Adrenal gland (tissue), 12 donors: Measurements from ENCODE around the gene ERRFI1. TPM values are rescaled to one million over a fixed set of nuclear protein-coding genes. Genes with fewer than 3 reads are reported as not detected.

Experiments used
- DNase-seq, 7 donors: peaks; one replicate each; pipeline ENCODE4 v3.0.0-alpha.2; 2019 to 2020
- H3K27ac ChIP-seq, 5 donors: fragments of 200-600 bp; sonication (generic) in 4 of 5; 1 replicate in 3 of 5; 2 replicates in 2 of 5; pipeline versions ENCODE4 v1.5.1 to v1.8.0; 2016 to 2020; ENCODE audit warnings: mild to moderate bottlenecking in 1 of 5
- H3K27me3 ChIP-seq: fragments of 200-600 bp; 2 replicates; pipeline ENCODE4 v1.8.0; 2021
- H3K36me3 ChIP-seq, 2 donors: fragments of 200-600 bp; replicated peaks in 1 of 2; 1 replicate in 1 of 2; 2 replicates in 1 of 2; pipeline versions ENCODE4 v1.5.1 to v1.8.0; 2018 to 2022
- H3K4me1 ChIP-seq, 2 donors: fragments of 200-600 bp; replicated peaks in 1 of 2; 1 replicate in 1 of 2; 2 replicates in 1 of 2; pipeline versions ENCODE4 v1.5.1 to v1.8.0; 2018 to 2021
- H3K4me3 ChIP-seq, 4 donors: fragments of 200-600 bp; sonication (generic) in 3 of 4; one replicate each; pipeline ENCODE4 v1.5.1; 2016 to 2018
- H3K9me3 ChIP-seq, 3 donors: fragments of 200-600 bp; sonication (generic) in 1 of 3; replicated peaks in 1 of 3; 1 replicate in 2 of 3; 2 replicates in 1 of 3; pipeline versions ENCODE4 v1.5.1 to v1.8.0; 2016 to 2021
- POLR2A ChIP-seq, 2 donors: fragments of 450-650 bp; IDR thresholded peaks; one replicate each; pipeline ENCODE4 v1.6.1; 2017; ENCODE audit warnings: antibody characterized with exemption in 2 of 2, mild to moderate bottlenecking in 2 of 2, moderate library complexity in 1 of 2
- WGBS, 4 donors: extraction: QIAGEN DNeasy Blood & Tissue Kit in 2 of 4; methylation state at CpG; one replicate each; pipeline versions ENCODE4 v1.1.5 to v1.1.7; 2013 to 2017; 5-methylcytosine and 5-hydroxymethylcytosine counted together
- intact Hi-C, 2 donors: fragments of 100-400 bp; cut with DNase I; formaldehyde crosslinking; loops; one replicate each; pipeline versions ENCODE4 v1.14.1 to v1.15.0; 2022 to 2023
- polyA plus RNA-seq, 3 donors: library from polyadenylated mRNA; stranded (reverse); fragments of 200-250 nt in 2 of 3; fragments of 350-450 nt in 1 of 3; fragmentation: Illumina TruSeq in 1 of 3; extraction: RNeasy Lipid Tissue Mini Kit (QIAGEN cat#74804) in 1 of 3; gene quantifications; one replicate each; pipeline ENCODE4 v1.2.3, GENCODE V29; 2013 to 2014
- total RNA-seq, 9 donors: library from RNA; depleted of rRNA in 4 of 9; stranded (reverse); fragments of >200 nt in 4 of 9; fragments of 120-200 nt in 1 of 9; fragmentation: NEBNext Ultra II Directional in 1 of 9; extraction: Animal tissue kit (Norgen Biotek cat#: 25700) in 1 of 9; gene quantifications; one replicate each; pipeline versions ENCODE4 v1.1.0 to v1.2.4, GENCODE V29; 2013 to 2023
- TF ChIP-seq, protein P1 (sequence below), 6 experiments: fragments of 450-650 bp in 4 of 6; fragments of 200-600 bp in 2 of 6; sonication (generic) in 1 of 6; IDR thresholded peaks; 1 replicate in 5 of 6; 2 replicates in 1 of 6; pipeline versions ENCODE4 v1.5.1 to v1.8.0; 2016 to 2021; ENCODE audit warnings: antibody characterized with exemption in 6 of 6, mild to moderate bottlenecking in 2 of 6, moderate library complexity in 1 of 6
- donor health status: healthy with polysubstance abuse.
- donor health status: Bipolar disorder and iron deficiency.
- donor health status: DM: yes; HTN: yes; CAD: no.
- donor health status: DM: no; HTN: no; CAD: no.
- donor health status: DM: no; HTN: no; CAD: no.
- donor health status: DM: yes; HTN: yes; CAD: no.

ERRFI1 gene
- total and polyA plus RNA-seq, 12 donors = 14.4 to 71.5 (median 25.7) TPM

DNA sequence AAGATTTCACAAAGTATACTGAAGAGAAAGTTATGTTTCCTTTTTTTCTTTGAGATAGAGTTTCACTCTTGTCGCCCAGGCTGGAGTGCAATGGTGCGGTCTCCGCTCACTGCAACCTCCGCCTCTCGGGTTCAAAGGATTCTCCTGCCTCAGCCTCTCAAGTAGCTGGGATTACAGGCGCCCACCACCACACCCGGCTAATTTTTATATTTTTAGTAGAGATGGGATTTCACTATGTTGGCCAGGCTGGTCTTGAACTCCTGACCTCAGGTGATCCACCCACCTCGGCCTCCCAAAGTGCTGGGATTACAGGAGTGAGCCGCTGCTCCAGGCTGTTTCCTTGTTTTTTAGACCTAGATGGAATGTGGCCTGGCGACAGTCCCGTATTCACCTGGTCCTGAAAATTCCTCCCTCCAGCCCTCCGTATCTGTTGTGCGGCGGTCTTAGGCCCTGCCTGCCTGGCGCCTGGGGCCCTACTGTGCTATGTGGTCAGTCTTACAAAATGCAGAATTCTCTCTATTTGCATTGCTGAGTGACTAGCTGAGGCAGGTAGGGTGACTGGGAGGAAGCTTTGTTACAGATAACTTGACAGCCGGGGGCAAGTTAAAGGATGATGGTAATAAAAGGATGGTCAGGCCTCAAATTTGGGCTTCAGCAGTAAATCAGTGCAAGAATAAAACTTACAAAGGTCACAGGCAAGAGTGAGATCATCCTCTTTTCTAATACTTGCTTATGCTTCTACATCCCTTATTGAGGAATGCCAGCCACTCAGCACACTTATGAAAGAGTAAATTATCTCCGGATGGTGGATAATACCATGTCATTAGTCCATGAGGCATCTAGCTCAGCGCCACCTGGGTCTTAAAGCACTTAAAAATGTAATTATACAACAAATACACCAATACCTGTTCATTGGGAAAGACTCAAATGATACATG lies 34.3 kb downstream of the ERRFI1 start:
- Histone ChIP-seq H3K27ac (no peak overlapping the region), H3K4me1 (no peaks in the 10 kb centered on the region), H3K27me3 (no peaks in the 10 kb centered on the region), H3K9me3 (no peaks in the 10 kb centered on the region), H3K36me3 (no peaks in the 10 kb centered on the region), H3K4me3 (no peak overlapping the region)
- 89 to 95% (median 93%) methylated on average over 18 of the region's 18 CpGs for WGBS, 4 donors
- TF ChIP-seq, protein P1, sequence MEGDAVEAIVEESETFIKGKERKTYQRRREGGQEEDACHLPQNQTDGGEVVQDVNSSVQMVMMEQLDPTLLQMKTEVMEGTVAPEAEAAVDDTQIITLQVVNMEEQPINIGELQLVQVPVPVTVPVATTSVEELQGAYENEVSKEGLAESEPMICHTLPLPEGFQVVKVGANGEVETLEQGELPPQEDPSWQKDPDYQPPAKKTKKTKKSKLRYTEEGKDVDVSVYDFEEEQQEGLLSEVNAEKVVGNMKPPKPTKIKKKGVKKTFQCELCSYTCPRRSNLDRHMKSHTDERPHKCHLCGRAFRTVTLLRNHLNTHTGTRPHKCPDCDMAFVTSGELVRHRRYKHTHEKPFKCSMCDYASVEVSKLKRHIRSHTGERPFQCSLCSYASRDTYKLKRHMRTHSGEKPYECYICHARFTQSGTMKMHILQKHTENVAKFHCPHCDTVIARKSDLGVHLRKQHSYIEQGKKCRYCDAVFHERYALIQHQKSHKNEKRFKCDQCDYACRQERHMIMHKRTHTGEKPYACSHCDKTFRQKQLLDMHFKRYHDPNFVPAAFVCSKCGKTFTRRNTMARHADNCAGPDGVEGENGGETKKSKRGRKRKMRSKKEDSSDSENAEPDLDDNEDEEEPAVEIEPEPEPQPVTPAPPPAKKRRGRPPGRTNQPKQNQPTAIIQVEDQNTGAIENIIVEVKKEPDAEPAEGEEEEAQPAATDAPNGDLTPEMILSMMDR (IDR thresholded peaks at IDR 0.05) = no peak
- TF ChIP-seq POLR2A (IDR thresholded peaks at IDR 0.05) = no peak
- intact Hi-C loops = no loop called here
- DNase-seq = no peak

DNA sequence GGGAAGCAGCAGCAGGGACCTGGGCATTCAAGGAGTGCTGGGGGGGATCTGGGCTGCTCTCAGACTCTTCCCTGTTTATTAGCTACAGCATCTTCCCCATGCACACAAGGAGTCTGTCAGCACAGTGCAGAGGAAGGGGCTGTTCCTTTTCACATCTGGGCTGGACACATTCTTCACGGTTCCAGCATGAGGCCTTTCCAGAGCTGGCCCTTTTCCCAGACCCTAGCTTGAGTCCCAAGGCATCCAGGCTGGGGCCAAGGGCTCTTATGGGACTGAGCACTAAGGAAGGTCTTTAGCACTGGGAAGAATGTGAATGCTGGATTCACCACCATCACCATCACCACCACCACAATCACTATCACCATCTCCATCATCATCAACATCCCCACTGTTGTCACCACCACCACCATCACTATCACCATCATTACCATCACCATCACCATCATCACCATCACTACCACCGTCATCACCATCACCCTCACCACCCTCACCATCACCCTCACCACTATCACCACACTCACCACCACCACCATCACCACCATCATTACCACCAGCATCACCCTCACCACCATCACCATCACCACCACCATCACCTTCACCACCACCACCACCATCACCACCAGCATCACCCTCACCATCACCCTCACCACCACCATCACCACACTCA lies 36.2 kb downstream of the ERRFI1 start:
- Histone ChIP-seq H3K27me3 (no peaks in the 10 kb centered on the region), H3K27ac (no peak overlapping the region), H3K4me1 (no peaks in the 10 kb centered on the region), H3K36me3 (peaks cover 0 to 13% of the 10 kb centered on the region in 2 donors), H3K9me3 (no peaks in the 10 kb centered on the region), H3K4me3 (no peak overlapping the region)
- intact Hi-C loops = no loop called here
- TF ChIP-seq, protein P1 (IDR thresholded peaks at IDR 0.05) = no peak
- no peak for TF ChIP-seq POLR2A (IDR thresholded peaks at IDR 0.05)
- no peak for DNase-seq
- 67 to 95% (median 70%) methylated on average over 1 to 2 of the region's 2 CpGs for WGBS, 4 donors

DNA sequence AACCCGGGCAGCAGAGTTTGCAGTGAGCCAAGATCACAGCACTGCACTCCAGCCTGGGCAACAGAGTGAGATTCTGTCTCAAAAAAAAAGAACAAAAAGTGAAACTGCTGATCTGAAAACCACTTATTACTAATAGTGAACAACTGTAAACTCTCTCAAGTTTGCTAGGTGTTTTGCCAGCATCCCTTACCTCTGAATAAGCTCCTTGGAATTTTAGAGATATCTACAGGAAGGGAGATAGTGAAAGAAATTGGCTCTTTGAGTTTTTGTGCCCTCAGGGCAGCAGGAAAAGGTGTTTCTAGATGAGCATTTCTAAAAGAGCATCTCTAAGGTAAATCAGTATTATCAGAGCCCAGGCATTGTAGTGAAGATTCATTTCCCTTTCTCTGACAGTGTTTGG lies 37.5 kb downstream of the ERRFI1 start:
- H3K4me1 ChIP-seq = peaks cover under 1 to 2% of the 10 kb centered on the region in 2 donors
- H3K36me3 ChIP-seq = peaks cover 0 to 23% of the 10 kb centered on the region in 2 donors
- no peak overlapping the region for H3K27ac ChIP-seq
- DNase-seq = no peak
- intact Hi-C loops = no loop called here
- no peak overlapping the region for H3K4me3 ChIP-seq
- TF ChIP-seq POLR2A (IDR thresholded peaks at IDR 0.05) = no peak
- TF ChIP-seq, protein P1 (IDR thresholded peaks at IDR 0.05) = no peak
- WGBS, 4 donors = 82 to 95% (median 92%) methylated on average over 1 of the region's 1 CpG
- no peaks in the 10 kb centered on the region for H3K27me3 ChIP-seq
- H3K9me3 ChIP-seq = no peaks in the 10 kb centered on the region

DNA sequence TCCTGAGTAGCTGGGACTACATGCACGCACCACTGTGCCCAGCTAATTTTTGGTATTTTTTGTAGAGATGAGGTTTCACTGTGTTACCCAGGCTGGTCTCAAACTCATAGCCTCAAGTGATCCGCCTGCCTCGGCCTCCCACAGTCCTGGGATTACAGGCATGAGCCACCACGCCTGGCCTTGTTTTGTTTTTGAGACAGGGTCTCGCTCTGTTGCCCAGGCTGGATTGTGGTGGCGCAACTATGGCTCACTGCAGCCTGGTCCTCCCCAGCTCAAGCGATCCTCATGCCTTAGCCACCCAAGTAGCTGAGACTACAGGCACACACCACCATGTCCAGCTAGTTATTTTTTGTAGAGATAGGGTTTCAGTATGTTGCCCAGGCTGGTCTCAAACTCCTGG lies 38.6 kb downstream of the ERRFI1 start:
- no peak overlapping the region for H3K4me3 ChIP-seq
- intact Hi-C loops = no loop called here
- no peaks in the 10 kb centered on the region for H3K27me3 ChIP-seq
- 93 to 99% (median 96%) methylated on average over 7 of the region's 7 CpGs for WGBS, 4 donors
- H3K36me3 ChIP-seq = peaks cover 0 to 32% of the 10 kb centered on the region in 2 donors
- DNase-seq = no peak
- peaks cover 8 to 13% of the 10 kb centered on the region in 2 donors for H3K4me1 ChIP-seq
- no peak overlapping the region for H3K27ac ChIP-seq
- TF ChIP-seq POLR2A (IDR thresholded peaks at IDR 0.05) = no peak
- no peaks in the 10 kb centered on the region for H3K9me3 ChIP-seq
